ENCODE data around the gene RYR2. TPM values are rescaled to one million over a fixed set of nuclear protein-coding genes. Genes with fewer than 3 reads are reported as not detected.
"Not testable (repeated sequence)": the region's sequence is repeated elsewhere in the genome, so short reads cannot be mapped to it uniquely, and the experiment has no call there.

The RYR2 gene
- total and polyA plus RNA-seq, 5 experiments from 2014 or later = not detected

GRCh38 chr1:237817277-237817676, 775.3 kb downstream of the RYR2 start:
- H3K27ac Mint-ChIP-seq = no peak overlapping the region
- H3K36me3 Mint-ChIP-seq = no peaks in the 10 kb centered on the region
- peaks cover 2 to 31% (median 8%) of the 10 kb centered on the region in 5 donors for H3K27me3 Mint-ChIP-seq
- no peak overlapping the region for H3K4me3 Mint-ChIP-seq
- peaks cover 0 to 6% (median 0%) of the 10 kb centered on the region in 9 donors for H3K9me3 Mint-ChIP-seq
- H3K4me1 Mint-ChIP-seq = no peaks in the 10 kb centered on the region
- DNase-seq (no peak), ATAC-seq (no peak)
- POLR2A ChIA-PET = no interaction called here

- Mint-ChIP-seq H3K27me3 (peaks cover 2 to 28% (median 8%) of the 10 kb centered on the region in 5 donors), H3K9me3 (peaks cover 0 to 11% (median 2%) of the 10 kb centered on the region in 9 donors)
- H3K27ac Mint-ChIP-seq, H3K4me1 Mint-ChIP-seq, POLR2A ChIA-PET, H3K4me3 Mint-ChIP-seq, DNase-seq, H3K36me3 Mint-ChIP-seq, ATAC-seq: not testable (repeated sequence)
Measured at GRCh38 chr1:237820634-237821033, 778.6 kb downstream of the RYR2 start.

- Mint-ChIP-seq H3K27ac (no peak overlapping the region), H3K4me3 (no peak overlapping the region), H3K27me3 (peaks cover 0 to 1% (median 0%) of the 10 kb centered on the region in 5 donors), H3K9me3 (peaks cover 0 to 4% (median 0%) of the 10 kb centered on the region in 9 donors), H3K4me1 (no peaks in the 10 kb centered on the region), H3K36me3 (no peaks in the 10 kb centered on the region)
- ATAC-seq (no peak), DNase-seq (no peak)
- POLR2A ChIA-PET = no interaction called here
Measured at GRCh38 chr1:237832858-237833257, 790.9 kb downstream of the RYR2 start.

GRCh38 chr1:237834048-237834447, 792.1 kb downstream of the RYR2 start:
- ATAC-seq (no peak), DNase-seq (no peak)
- Mint-ChIP-seq H3K4me3 (no peak overlapping the region), H3K4me1 (no peaks in the 10 kb centered on the region), H3K27me3 (peaks cover 0 to 1% (median 0%) of the 10 kb centered on the region in 5 donors), H3K9me3 (peaks cover 0 to 4% (median 0%) of the 10 kb centered on the region in 9 donors), H3K27ac (no peak overlapping the region), H3K36me3 (no peaks in the 10 kb centered on the region)
- POLR2A ChIA-PET = no interaction called here

GRCh38 chr1:237834461-237834860, 792.5 kb downstream of the RYR2 start:
- Mint-ChIP-seq H3K36me3 (no peaks in the 10 kb centered on the region), H3K9me3 (peaks cover 0 to 4% (median 0%) of the 10 kb centered on the region in 9 donors), H3K4me3 (no peak overlapping the region), H3K4me1 (no peaks in the 10 kb centered on the region), H3K27ac (no peak overlapping the region), H3K27me3 (peaks cover 0 to 1% (median 0%) of the 10 kb centered on the region in 5 donors)
- ATAC-seq (no peak), DNase-seq (no peak)
- POLR2A ChIA-PET = no interaction called here

GRCh38 chr1:237838320-237838719, 796.3 kb downstream of the RYR2 start:
- no peak overlapping the region for H3K27ac Mint-ChIP-seq
- H3K4me1 Mint-ChIP-seq = no peaks in the 10 kb centered on the region
- peaks cover 0 to 1% (median 0%) of the 10 kb centered on the region in 5 donors for H3K27me3 Mint-ChIP-seq
- peaks cover 0 to 11% (median 0%) of the 10 kb centered on the region in 9 donors for H3K9me3 Mint-ChIP-seq
- H3K4me3 Mint-ChIP-seq = no peak overlapping the region
- POLR2A ChIA-PET = no interaction called here
- no peak for ATAC-seq
- no peak for DNase-seq
- no peaks in the 10 kb centered on the region for H3K36me3 Mint-ChIP-seq

GRCh38 chr1:237838904-237839534, 797.0 kb downstream of the RYR2 start:
- Mint-ChIP-seq H3K27ac (no peak overlapping the region), H3K4me1 (no peaks in the 10 kb centered on the region), H3K36me3 (no peaks in the 10 kb centered on the region), H3K4me3 (no peak overlapping the region), H3K9me3 (peaks cover 0 to 11% (median 0%) of the 10 kb centered on the region in 9 donors), H3K27me3 (no peaks in the 10 kb centered on the region)
- no peak for ATAC-seq
- POLR2A ChIA-PET = no interaction called here
- no peak for DNase-seq

- ATAC-seq = no peak
Measured at GRCh38 chr1:237841485-237841884, 799.5 kb downstream of the RYR2 start.

GRCh38 chr1:237843516-237843915, 801.5 kb downstream of the RYR2 start:
- H3K27ac Mint-ChIP-seq, H3K4me1 Mint-ChIP-seq, ATAC-seq, H3K27me3 Mint-ChIP-seq, DNase-seq, H3K4me3 Mint-ChIP-seq, H3K36me3 Mint-ChIP-seq, POLR2A ChIA-PET: not testable (repeated sequence)
- peaks cover 0 to 33% (median 5%) of the 10 kb centered on the region in 9 donors for H3K9me3 Mint-ChIP-seq

More at GRCh38 chr1:237841485-237841884, 799.5 kb downstream of the RYR2 start:
- POLR2A ChIA-PET = no interaction called here
- Mint-ChIP-seq H3K27ac (no peak overlapping the region), H3K36me3 (no peaks in the 10 kb centered on the region), H3K27me3 (no peaks in the 10 kb centered on the region), H3K4me3 (no peak overlapping the region), H3K4me1 (no peaks in the 10 kb centered on the region), H3K9me3 (peaks cover 0 to 25% (median 2%) of the 10 kb centered on the region in 9 donors)
- DNase-seq = no peak

- Mint-ChIP-seq H3K4me1 (no peaks in the 10 kb centered on the region), H3K36me3 (no peaks in the 10 kb centered on the region), H3K27ac (no peak overlapping the region), H3K27me3 (peaks cover 0 to 6% (median 0%) of the 10 kb centered on the region in 5 donors), H3K9me3 (peaks cover 0 to 20% (median 8%) of the 10 kb centered on the region in 9 donors), H3K4me3 (no peak overlapping the region)
- DNase-seq (no peak), ATAC-seq (no peak)
- POLR2A ChIA-PET = no interaction called here
Measured at GRCh38 chr1:237851210-237851845, 809.3 kb downstream of the RYR2 start.

- H3K27me3 Mint-ChIP-seq = peaks cover 0 to 6% (median 0%) of the 10 kb centered on the region in 5 donors
- POLR2A ChIA-PET = no interaction called here
- no peak for ATAC-seq
- no peaks in the 10 kb centered on the region for H3K4me1 Mint-ChIP-seq
- DNase-seq = no peak
- no peak overlapping the region for H3K27ac Mint-ChIP-seq
- H3K9me3 Mint-ChIP-seq = peaks cover 0 to 18% (median 7%) of the 10 kb centered on the region in 9 donors
- no peak overlapping the region for H3K4me3 Mint-ChIP-seq
- no peaks in the 10 kb centered on the region for H3K36me3 Mint-ChIP-seq
Measured at GRCh38 chr1:237852342-237852741, 810.4 kb downstream of the RYR2 start.

- Mint-ChIP-seq H3K27me3 (peaks cover 0 to 9% (median 1%) of the 10 kb centered on the region in 5 donors), H3K27ac (no peak overlapping the region), H3K4me3 (no peak overlapping the region), H3K4me1 (no peaks in the 10 kb centered on the region), H3K9me3 (peaks cover 0 to 6% (median 0%) of the 10 kb centered on the region in 9 donors), H3K36me3 (no peaks in the 10 kb centered on the region)
- POLR2A ChIA-PET = no interaction called here
- DNase-seq (no peak), ATAC-seq (no peak)
Measured at GRCh38 chr1:237857455-237857854, 815.5 kb downstream of the RYR2 start.

GRCh38 chr1:237858992-237859391, 817.0 kb downstream of the RYR2 start:
- DNase-seq (no peak), ATAC-seq (no peak)
- Mint-ChIP-seq H3K27ac (no peak overlapping the region), H3K27me3 (peaks cover 1 to 10% (median 4%) of the 10 kb centered on the region in 5 donors), H3K4me3 (no peak overlapping the region), H3K36me3 (no peaks in the 10 kb centered on the region), H3K9me3 (peaks cover 0 to 4% (median 0%) of the 10 kb centered on the region in 9 donors), H3K4me1 (no peaks in the 10 kb centered on the region)
- POLR2A ChIA-PET = no interaction called here

Measured in naive thymus-derived CD8-positive, alpha-beta T cell (primary cell).